ENCODE data around the gene RAC3.

The RAC3 gene

DNA sequence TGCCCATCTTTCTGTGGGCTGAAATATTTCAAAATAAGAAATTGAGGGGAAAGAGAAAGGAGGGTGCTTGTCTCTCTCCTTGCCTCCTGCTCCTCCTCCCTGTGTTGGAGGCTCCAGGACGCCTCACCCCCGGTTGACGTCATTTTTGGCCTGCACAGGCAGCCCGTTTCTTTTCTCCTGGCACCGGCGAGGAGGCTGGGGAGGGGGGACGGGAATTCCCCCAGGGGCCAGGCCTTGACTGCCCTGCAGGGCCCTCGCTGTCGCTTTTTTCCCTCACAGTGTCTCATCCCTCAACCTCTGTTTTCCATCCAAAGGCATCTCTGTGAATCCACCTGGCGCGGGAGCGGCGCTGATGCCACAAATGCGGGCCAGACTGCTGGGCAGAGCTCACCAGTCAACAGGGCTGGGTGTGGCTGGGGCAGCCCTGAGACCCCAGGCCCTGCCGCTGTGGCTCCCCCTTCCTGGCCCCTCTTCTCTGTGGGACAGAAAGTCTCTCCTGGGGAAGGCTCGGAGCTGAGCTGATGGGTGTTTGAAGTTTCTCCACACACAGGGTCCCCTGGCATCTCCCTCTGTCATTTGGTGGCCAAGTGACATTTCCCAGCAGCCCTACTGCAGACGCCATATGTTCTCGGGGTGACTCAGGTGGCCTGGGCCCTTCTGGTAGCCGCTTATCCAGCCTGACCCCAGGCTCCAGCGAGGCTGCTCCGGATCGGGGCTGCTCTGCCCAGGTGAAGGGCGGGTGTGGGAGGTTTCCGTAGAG lies 24.8 kb upstream of the RAC3 start:
- H3K36me3 ChIP-seq (ENCODE audit: insufficient read depth): no peaks in the 10 kb centered on the region
- H3K4me2 ChIP-seq: no peak overlapping the region
- no peaks in the 10 kb centered on the region for H3K79me2 ChIP-seq (ENCODE audit: insufficient read depth, low read depth)
- no peak overlapping the region for H2AFZ ChIP-seq (ENCODE audit: low read depth)
- no peak overlapping the region for H3K27ac ChIP-seq
- no peak overlapping the region for H3K4me3 ChIP-seq (IDR thresholded peaks at IDR 0.05; ENCODE audit: insufficient read depth, low read depth, low read length)
- TF ChIP-seq, protein P1, sequence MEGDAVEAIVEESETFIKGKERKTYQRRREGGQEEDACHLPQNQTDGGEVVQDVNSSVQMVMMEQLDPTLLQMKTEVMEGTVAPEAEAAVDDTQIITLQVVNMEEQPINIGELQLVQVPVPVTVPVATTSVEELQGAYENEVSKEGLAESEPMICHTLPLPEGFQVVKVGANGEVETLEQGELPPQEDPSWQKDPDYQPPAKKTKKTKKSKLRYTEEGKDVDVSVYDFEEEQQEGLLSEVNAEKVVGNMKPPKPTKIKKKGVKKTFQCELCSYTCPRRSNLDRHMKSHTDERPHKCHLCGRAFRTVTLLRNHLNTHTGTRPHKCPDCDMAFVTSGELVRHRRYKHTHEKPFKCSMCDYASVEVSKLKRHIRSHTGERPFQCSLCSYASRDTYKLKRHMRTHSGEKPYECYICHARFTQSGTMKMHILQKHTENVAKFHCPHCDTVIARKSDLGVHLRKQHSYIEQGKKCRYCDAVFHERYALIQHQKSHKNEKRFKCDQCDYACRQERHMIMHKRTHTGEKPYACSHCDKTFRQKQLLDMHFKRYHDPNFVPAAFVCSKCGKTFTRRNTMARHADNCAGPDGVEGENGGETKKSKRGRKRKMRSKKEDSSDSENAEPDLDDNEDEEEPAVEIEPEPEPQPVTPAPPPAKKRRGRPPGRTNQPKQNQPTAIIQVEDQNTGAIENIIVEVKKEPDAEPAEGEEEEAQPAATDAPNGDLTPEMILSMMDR (conservative IDR thresholded peaks at IDR 0.05; ENCODE audit: low read depth, low read length): no peak
- H3K4me1 ChIP-seq (ENCODE audit: low read depth, poor library complexity, severe bottlenecking): no peaks in the 10 kb centered on the region
- no peak overlapping the region for H3K9ac ChIP-seq
- no peaks in the 10 kb centered on the region for H3K27me3 ChIP-seq (ENCODE audit: insufficient read depth, low read depth)
- no peaks in the 10 kb centered on the region for H4K20me1 ChIP-seq (ENCODE audit: insufficient read depth)

DNA sequence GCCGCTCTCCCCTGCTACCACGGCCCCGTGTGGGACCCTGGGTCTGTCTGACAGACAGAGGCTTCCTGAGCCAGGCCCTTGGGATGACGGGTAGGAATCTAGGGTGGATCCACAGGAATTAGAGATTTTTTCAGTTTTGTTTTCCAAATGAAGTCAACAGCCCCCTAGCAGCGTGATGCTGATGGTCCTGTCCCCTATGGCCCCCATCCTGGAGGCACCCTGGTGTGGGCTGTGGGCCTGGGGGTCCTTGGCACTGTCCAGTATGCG lies 24.3 kb upstream of the RAC3 start:
- H2AFZ ChIP-seq (ENCODE audit: low read depth): no peak overlapping the region
- no peak overlapping the region for H3K9ac ChIP-seq

DNA sequence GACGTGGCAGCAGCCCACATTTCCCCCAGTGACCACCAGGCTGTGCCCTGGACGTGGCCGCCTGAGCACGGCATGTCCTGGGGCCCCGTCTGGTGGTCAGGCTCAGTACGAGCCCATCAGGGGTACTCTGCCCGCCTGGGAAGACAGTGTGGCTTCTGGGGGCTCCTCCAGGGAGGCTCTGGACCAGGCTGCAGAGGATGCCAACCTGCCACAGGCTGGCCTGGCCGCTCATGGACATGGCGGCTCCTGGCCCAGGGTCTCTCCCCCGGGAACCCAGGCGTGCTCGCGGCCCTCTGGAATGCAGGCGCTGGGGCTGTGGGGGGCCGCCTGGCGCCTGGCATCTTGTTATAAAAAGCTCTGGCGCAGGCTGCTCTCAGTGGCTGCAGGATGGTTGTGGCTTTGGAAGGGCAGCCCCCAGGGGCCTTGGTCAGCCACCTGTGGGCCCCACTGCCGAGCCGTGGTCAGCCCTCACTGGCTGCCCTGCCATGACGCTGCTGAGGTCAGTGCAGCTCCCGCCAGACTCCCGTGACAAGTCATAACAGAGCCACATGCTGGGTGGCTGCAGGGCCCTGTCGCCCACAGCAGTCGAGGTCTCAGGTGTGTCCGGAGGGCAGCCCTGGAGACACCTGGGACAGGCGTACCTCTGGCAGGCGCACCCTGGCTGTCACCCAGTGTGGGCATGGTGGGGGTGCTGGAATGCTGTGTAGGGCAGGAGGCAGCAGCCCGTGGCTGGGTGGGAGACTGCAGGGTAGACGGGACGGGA lies 23.8 kb upstream of the RAC3 start:
- Histone ChIP-seq H3K27ac (no peak overlapping the region), H3K9ac (no peak overlapping the region), H3K79me2 (ENCODE audit: insufficient read depth, low read depth) (no peaks in the 10 kb centered on the region), H3K4me1 (ENCODE audit: low read depth, poor library complexity, severe bottlenecking) (no peaks in the 10 kb centered on the region), H2AFZ (ENCODE audit: low read depth) (no peak overlapping the region), H3K36me3 (ENCODE audit: insufficient read depth) (no peaks in the 10 kb centered on the region), H3K27me3 (ENCODE audit: insufficient read depth, low read depth) (no peaks in the 10 kb centered on the region), H3K4me3 (IDR thresholded peaks at IDR 0.05; ENCODE audit: insufficient read depth, low read depth, low read length) (no peak overlapping the region), H3K4me2 (no peak overlapping the region), H4K20me1 (ENCODE audit: insufficient read depth) (no peaks in the 10 kb centered on the region)
- TF ChIP-seq, protein P1 (conservative IDR thresholded peaks at IDR 0.05; ENCODE audit: low read depth, low read length): no peak

More for the DNA sequence above, 24.3 kb upstream of the RAC3 start:
- Histone ChIP-seq H3K36me3 (ENCODE audit: insufficient read depth) (no peaks in the 10 kb centered on the region), H3K27me3 (ENCODE audit: insufficient read depth, low read depth) (no peaks in the 10 kb centered on the region), H3K27ac (no peak overlapping the region), H3K4me2 (no peak overlapping the region), H3K4me3 (IDR thresholded peaks at IDR 0.05; ENCODE audit: insufficient read depth, low read depth, low read length) (no peak overlapping the region), H3K4me1 (ENCODE audit: low read depth, poor library complexity, severe bottlenecking) (no peaks in the 10 kb centered on the region), H4K20me1 (ENCODE audit: insufficient read depth) (no peaks in the 10 kb centered on the region), H3K79me2 (ENCODE audit: insufficient read depth, low read depth) (no peaks in the 10 kb centered on the region)
- TF ChIP-seq, protein P1 (conservative IDR thresholded peaks at IDR 0.05; ENCODE audit: low read depth, low read length): no peak

DNA sequence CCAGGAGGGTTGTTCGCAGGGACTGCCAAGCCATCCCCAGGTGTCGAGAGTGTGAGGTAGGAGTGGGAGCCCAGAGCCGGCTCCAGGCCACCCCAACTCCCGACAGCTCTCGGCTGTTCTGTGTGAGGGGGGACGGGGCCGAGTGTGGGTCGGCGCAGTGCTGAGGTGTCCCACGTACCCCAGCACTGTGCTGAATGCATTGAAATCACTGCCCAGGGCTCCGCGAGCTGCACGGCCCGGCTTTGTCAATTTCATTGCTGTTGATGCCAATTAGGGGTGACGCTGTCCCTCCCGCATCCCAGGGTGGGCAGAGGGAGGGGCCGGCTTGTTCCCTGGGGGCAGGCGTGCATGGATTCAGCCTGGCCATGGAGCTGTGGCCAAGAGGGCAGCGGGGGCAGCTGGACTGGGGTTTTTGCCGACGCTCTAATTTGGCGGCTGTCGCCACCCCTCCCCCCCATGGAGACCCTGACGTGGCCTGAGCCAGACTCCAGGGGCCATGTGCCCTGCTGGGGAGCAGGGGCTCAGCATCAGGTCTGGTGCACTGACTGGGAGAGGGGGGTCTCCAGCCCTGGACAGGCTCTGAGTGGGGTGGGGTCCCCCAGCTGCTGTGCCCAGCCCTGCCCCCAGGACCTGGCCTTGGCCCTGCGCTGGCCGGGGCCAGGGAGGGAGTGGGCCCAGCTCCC lies 23.1 kb upstream of the RAC3 start:
- Histone ChIP-seq H3K27me3 (ENCODE audit: insufficient read depth, low read depth) (no peaks in the 10 kb centered on the region), H3K4me1 (ENCODE audit: low read depth, poor library complexity, severe bottlenecking) (no peaks in the 10 kb centered on the region), H3K4me3 (IDR thresholded peaks at IDR 0.05; ENCODE audit: insufficient read depth, low read depth, low read length) (no peak overlapping the region), H3K36me3 (ENCODE audit: insufficient read depth) (no peaks in the 10 kb centered on the region), H3K9ac (no peak overlapping the region), H4K20me1 (ENCODE audit: insufficient read depth) (no peaks in the 10 kb centered on the region), H3K4me2 (no peak overlapping the region), H2AFZ (ENCODE audit: low read depth) (no peak overlapping the region), H3K79me2 (ENCODE audit: insufficient read depth, low read depth) (no peaks in the 10 kb centered on the region), H3K27ac (no peak overlapping the region)
- TF ChIP-seq, protein P1 (conservative IDR thresholded peaks at IDR 0.05; ENCODE audit: low read depth, low read length): no peak

Data from KMS-11 (cell line).